GM10248 (cell line): ENCODE data around the gene CCR5.

Source experiments
- CTCF ChIA-PET: fragments of 300-600 bp; sonication (Branson Sonifier 250); formaldehyde crosslinking; extraction: SDS; loops from one replicate; lab custom pipeline; 2021; ENCODE audit warnings: antibody characterized with exemption; lab: Yijun Ruan, JAX
- POLR2A ChIA-PET: fragments of 350-650 bp; sonication (Branson Sonifier 250); formaldehyde crosslinking; extraction: SDS; loops from one replicate; lab custom pipeline; 2020; ENCODE audit warnings: antibody characterized with exemption; lab: Yijun Ruan, JAX
- DNase-seq: peaks from one replicate; pipeline ENCODE4 v3.0.0; 2012; ENCODE audit errors: extremely low spot score
- CTCF ChIP-seq: IDR thresholded peaks from 2 replicates; pipeline ENCODE4 v1.5.1; 2012; ENCODE audit warnings: mild to moderate bottlenecking, low read depth; ENCODE audit errors: extremely low read depth, missing control alignments, control extremely low read depth

CCR5 gene

GRCh38 chr3:46371519-46372340 lies 984 bp downstream of the CCR5 start:
- CTCF ChIA-PET, result interaction anchor here (1.0 to 6.9 kb wide), 9 partner anchors 8 to 294 kb away, joined by 3 to 50 read pairs (median 17); no protein-coding TSS in a partner anchor
- DNase-seq, result no peak
- POLR2A ChIA-PET, result no interaction called here
- TF ChIP-seq CTCF, result no peak

GRCh38 chr3:46372492-46373359 lies 2.0 kb downstream of the CCR5 start:
- DNase-seq, result no peak
- TF ChIP-seq CTCF, result peak; percentile 64
- CTCF ChIA-PET, result interaction anchor here (0.6 to 6.9 kb wide), 10 partner anchors 9 to 306 kb away, joined by 3 to 50 read pairs (median 5); partner anchors contain the start of gene CCR1
- POLR2A ChIA-PET, result no interaction called here

DNA sequence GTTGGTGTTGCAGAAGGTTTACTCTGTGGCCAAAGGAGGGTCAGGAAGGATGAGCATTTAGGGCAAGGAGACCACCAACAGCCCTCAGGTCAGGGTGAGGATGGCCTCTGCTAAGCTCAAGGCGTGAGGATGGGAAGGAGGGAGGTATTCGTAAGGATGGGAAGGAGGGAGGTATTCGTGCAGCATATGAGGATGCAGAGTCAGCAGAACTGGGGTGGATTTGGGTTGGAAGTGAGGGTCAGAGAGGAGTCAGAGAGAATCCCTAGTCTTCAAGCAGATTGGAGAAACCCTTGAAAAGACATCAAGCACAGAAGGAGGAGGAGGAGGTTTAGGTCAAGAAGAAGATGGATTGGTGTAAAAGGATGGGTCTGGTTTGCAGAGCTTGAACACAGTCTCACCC lies 4.0 kb downstream of the CCR5 start:
- ChIA-PET CTCF (interaction anchor here (1.0 to 1.6 kb wide), 8 partner anchors 8 to 296 kb away, joined by 3 to 5 read pairs (median 4); no protein-coding TSS in a partner anchor), POLR2A (no interaction called here)
- no peak for DNase-seq
- no peak for TF ChIP-seq CTCF

DNA sequence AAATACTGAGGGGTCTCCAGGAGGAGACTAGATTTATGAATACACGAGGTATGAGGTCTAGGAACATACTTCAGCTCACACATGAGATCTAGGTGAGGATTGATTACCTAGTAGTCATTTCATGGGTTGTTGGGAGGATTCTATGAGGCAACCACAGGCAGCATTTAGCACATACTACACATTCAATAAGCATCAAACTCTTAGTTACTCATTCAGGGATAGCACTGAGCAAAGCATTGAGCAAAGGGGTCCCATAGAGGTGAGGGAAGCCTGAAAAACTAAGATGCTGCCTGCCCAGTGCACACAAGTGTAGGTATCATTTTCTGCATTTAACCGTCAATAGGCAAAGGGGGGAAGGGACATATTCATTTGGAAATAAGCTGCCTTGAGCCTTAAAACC lies 4.5 kb downstream of the CCR5 start:
- ChIA-PET CTCF (interaction anchor here (1.0 to 1.6 kb wide), 6 partner anchors 8 to 296 kb away, joined by 3 to 5 read pairs (median 4); no protein-coding TSS in a partner anchor), POLR2A (no interaction called here)
- no peak for TF ChIP-seq CTCF

GRCh38 chr3:46375814-46376213 lies 5.1 kb downstream of the CCR5 start:
- ChIA-PET CTCF (interaction anchor here (1.6 kb wide), 1 partner anchor 161 kb away, joined by 3 read pairs; no protein-coding TSS in a partner anchor), POLR2A (no interaction called here)
- no peak for DNase-seq
- no peak for TF ChIP-seq CTCF

More for the DNA sequence above, 4.5 kb downstream of the CCR5 start:
- no peak for DNase-seq

GRCh38 chr3:46378426-46378942 lies 7.7 kb downstream of the CCR5 start:
- ChIA-PET POLR2A (no interaction called here), CTCF (interaction anchor here (0.6 to 2.7 kb wide), 34 partner anchors 10 to 444 kb away, joined by 3 to 27 read pairs (median 4); partner anchors contain the start of genes CCR1, CCR5AS, CCRL2 and CXCR6)
- DNase-seq, result peak; percentile 56
- peak; percentile 56 for TF ChIP-seq CTCF
